ENCODE measurements around the gene SWSAP1. TPM values are rescaled to one million over a fixed set of nuclear protein-coding genes. Genes with fewer than 3 reads are reported as not detected.

The SWSAP1 gene
- total RNA-seq, 1 donor from 2014 or later, result 5.1 TPM

DNA sequence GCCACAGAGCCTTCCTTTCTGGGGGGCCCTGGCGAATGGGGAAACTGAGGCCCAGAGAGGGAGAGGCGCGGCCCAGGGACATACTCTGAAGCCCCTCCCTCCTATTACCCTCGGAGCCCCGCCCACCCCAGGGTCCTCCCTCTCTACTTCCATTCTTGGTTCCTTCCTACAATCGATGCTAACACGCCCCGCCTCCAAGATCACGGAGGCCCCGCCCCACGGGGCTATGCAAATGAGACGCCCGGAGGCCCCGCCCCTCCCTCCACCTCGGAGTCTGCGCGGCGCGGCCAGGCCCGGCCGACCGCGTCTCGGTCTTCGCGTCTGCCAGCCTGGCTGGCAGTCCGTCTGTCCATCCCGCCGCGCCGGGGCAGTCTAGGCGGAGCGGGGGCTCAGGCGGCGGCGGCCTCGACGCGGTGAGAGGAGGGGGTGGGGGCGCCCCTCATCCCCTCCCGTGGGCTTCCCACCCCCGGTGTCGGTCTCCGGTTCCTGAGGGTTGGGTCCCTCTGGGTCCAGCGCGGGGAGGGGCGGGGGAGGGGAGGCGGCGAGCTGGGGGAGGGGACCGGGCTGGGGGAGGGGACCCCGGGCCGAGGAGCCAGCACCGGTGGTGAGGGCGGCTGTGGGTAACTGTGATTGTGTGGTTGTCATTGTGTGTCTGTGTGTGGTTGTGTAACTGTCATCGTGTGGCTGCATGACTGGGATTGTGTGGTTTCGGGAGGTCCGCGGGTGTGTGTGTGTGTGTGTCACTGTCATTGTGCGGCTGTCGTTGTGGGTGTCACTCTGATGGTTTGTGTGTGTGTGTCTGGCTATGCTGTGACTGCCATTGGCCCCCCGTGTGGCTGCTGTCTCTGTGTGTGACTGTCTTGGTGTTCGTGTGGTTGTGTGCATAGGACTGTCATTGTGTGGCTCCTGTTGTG is 19.0 kb upstream of the SWSAP1 start, which contains the start of gene PLPPR2:
Gene PLPPR2 (plus strand): TSS at position 273 of the 914 bp plus-strand sequence. CDS start 2,242 bp downstream, outside the sequence.
- Mint-ChIP-seq H3K27ac (no peak within 1 kb of the TSS), H3K4me3 (peak within 1 kb of the TSS; percentile 67), H3K4me1 (peaks cover 11% of the 10 kb centered on the region), H3K27me3 (peaks cover 12% of the 10 kb centered on the region), H3K36me3 (ENCODE audit: low read depth) (no peaks in the 10 kb centered on the region), H3K9me3 (no peaks in the 10 kb centered on the region)
- POLR2A ChIA-PET, result no interaction called here
- intact Hi-C loops (cut with micrococcal nuclease), result loop anchor here (1.0 kb wide), 2 partner anchors 9 to 22 kb away; partner anchors contain the start of genes CCDC159 and TMEM205
- peak; percentile 93 for ATAC-seq (ENCODE audit: low read depth)
- peak; percentile 70 for DNase-seq
- CTCF ChIA-PET, result no interaction called here
- TF ChIP-seq, protein P1, sequence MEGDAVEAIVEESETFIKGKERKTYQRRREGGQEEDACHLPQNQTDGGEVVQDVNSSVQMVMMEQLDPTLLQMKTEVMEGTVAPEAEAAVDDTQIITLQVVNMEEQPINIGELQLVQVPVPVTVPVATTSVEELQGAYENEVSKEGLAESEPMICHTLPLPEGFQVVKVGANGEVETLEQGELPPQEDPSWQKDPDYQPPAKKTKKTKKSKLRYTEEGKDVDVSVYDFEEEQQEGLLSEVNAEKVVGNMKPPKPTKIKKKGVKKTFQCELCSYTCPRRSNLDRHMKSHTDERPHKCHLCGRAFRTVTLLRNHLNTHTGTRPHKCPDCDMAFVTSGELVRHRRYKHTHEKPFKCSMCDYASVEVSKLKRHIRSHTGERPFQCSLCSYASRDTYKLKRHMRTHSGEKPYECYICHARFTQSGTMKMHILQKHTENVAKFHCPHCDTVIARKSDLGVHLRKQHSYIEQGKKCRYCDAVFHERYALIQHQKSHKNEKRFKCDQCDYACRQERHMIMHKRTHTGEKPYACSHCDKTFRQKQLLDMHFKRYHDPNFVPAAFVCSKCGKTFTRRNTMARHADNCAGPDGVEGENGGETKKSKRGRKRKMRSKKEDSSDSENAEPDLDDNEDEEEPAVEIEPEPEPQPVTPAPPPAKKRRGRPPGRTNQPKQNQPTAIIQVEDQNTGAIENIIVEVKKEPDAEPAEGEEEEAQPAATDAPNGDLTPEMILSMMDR (IDR thresholded peaks at IDR 0.05), result no peak

- no peaks in the 10 kb centered on the region for H3K9me3 Mint-ChIP-seq
- CTCF ChIA-PET, result no interaction called here
- no peaks in the 10 kb centered on the region for H3K36me3 Mint-ChIP-seq (ENCODE audit: low read depth)
- H3K4me3 Mint-ChIP-seq, result peak overlapping the region; percentile 67
- H3K27me3 Mint-ChIP-seq, result peaks cover 12% of the 10 kb centered on the region
- ATAC-seq (ENCODE audit: low read depth) (no peak), DNase-seq (no peak)
- intact Hi-C loops (cut with micrococcal nuclease), result no loop called here
- H3K27ac Mint-ChIP-seq, result no peak overlapping the region
- POLR2A ChIA-PET, result no interaction called here
- H3K4me1 Mint-ChIP-seq, result peaks cover 11% of the 10 kb centered on the region
- TF ChIP-seq, protein P1 (IDR thresholded peaks at IDR 0.05), result no peak
These were observed 18.4 kb upstream of the SWSAP1 start for GRCh38 chr19:11356074-11356397.

DNA sequence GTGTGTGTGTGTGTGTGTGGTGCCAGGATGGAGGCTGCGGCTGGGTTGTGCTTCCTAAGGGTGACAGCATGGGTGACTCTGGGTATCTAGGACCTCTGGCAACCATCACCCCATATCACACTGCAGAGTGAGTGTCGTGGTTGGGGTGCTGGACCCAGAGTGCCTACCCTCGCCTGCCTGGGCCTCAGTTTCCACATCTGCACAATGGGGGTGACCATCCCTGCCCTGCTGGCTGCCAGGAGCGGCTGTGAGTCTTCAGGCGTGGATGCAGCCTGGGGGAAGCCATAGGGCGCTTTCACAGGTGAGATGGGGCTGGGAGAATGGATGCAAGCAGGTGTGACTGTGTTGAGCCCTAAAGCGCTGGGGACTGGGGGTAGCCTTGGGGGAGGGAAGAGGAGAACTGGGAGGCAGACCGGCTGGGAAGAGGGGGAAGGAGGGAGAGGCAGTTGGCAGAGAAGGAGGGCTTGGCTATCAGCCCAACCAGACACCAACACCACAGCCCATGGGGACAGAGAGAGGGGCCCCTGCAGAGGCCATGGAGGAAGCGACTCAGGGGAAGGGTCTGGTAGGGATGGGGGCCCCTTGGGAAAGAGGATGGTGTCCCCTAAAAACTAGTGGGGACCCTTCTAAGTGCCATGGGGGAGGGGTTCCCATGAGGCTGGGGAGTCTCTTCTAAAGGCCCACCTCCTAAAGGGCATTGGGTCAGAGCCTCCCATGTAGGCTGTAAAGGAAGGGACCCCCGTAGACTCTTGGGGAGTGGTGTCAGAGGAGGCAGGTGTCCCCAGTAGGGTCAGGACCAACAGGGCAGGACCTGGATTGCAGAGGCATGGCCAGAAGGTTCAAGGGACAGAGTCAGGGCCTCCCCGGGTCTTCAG is 17.6 kb upstream of the SWSAP1 start:
- H3K27ac Mint-ChIP-seq, result no peak overlapping the region
- DNase-seq (no peak), ATAC-seq (ENCODE audit: low read depth) (no peak)
- ChIA-PET POLR2A (no interaction called here), CTCF (no interaction called here)
- no peaks in the 10 kb centered on the region for H3K36me3 Mint-ChIP-seq (ENCODE audit: low read depth)
- intact Hi-C loops (cut with micrococcal nuclease), result no loop called here
- peaks cover 12% of the 10 kb centered on the region for H3K27me3 Mint-ChIP-seq
- no peak overlapping the region for H3K4me3 Mint-ChIP-seq
- TF ChIP-seq, protein P1 (IDR thresholded peaks at IDR 0.05), result no peak
- H3K4me1 Mint-ChIP-seq, result peaks cover 11% of the 10 kb centered on the region
- H3K9me3 Mint-ChIP-seq, result no peaks in the 10 kb centered on the region

DNA sequence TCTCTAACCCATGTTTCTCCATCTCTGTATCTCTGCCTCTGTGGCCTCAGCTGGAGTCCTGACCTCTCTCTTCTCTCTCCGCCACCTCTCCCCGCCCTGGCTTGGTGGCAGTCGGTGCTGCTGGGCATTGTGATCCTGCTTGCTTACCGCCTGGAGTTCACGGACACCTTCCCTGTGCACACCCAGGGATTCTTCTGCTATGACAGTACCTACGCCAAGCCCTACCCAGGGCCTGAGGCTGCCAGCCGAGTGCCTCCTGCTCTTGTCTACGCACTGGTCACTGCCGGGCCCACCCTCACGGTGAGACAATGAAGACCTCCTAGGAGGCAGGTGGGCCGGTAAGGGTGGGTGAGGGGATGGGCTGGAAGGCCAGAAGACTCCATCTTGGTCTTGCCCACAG is 15.0 kb upstream of the SWSAP1 start:
- intact Hi-C loops (cut with micrococcal nuclease), result no loop called here
- Mint-ChIP-seq H3K36me3 (ENCODE audit: low read depth) (peaks cover under 1% of the 10 kb centered on the region), H3K4me1 (peaks cover 11% of the 10 kb centered on the region), H3K9me3 (no peaks in the 10 kb centered on the region), H3K27ac (no peak overlapping the region), H3K27me3 (peaks cover 12% of the 10 kb centered on the region), H3K4me3 (no peak overlapping the region)
- DNase-seq, result no peak
- CTCF ChIA-PET, result no interaction called here
- ATAC-seq (ENCODE audit: low read depth), result no peak
- POLR2A ChIA-PET, result no interaction called here
- TF ChIP-seq, protein P1 (IDR thresholded peaks at IDR 0.05), result no peak

All from activated B cell treated with CpG ODN at 0.5 μM for 24 hours (primary cell).